GM12878 (cell line): ENCODE data around the gene TMPRSS3. TPM values are rescaled to one million over a fixed set of nuclear protein-coding genes. Genes with fewer than 3 reads are reported as not detected.
A peak's percentile ranks its signal among the peaks of the same experiment; 100 is the strongest.

ENCODE experiments used
- BACH1 ChIP-seq: fragments of 450-650 bp; IDR thresholded peaks from 2 replicates; pipeline ENCODE4 v1.6.1; 2017; ENCODE audit warnings: mild to moderate bottlenecking, borderline replicate concordance
- BCL11A ChIP-seq: IDR thresholded peaks from 2 replicates; pipeline ENCODE4 v1.6.1; 2011; ENCODE audit warnings: low read depth, low read length
- BHLHE40 ChIP-seq, 2 experiments: fragments of 450-650 bp in 1 of 2; IDR thresholded peaks; 2 replicates each; pipeline ENCODE4 v1.6.1; 2011 to 2017; ENCODE audit warnings: low read depth in 2 of 2, borderline replicate concordance in 1 of 2, improper control_type of control experiment in 1 of 2, low read length in 1 of 2, mild to moderate bottlenecking in 1 of 2
- DPF2 ChIP-seq: fragments of 450-650 bp; IDR thresholded peaks from 2 replicates; pipeline ENCODE4 v1.6.1; 2017; ENCODE audit warnings: mild to moderate bottlenecking
- EGR1 ChIP-seq, 2 experiments: IDR thresholded peaks; 1 replicate in 1 of 2; 2 replicates in 1 of 2; pipeline ENCODE4 v1.6.1; 2011 to 2012; ENCODE audit warnings: low read depth in 2 of 2, low read length in 2 of 2, borderline replicate concordance in 1 of 2, mild to moderate bottlenecking in 1 of 2, moderate library complexity in 1 of 2
- ETV6 ChIP-seq, 2 experiments: fragments of 450-650 bp in 1 of 2; IDR thresholded peaks in 1 of 2; conservative IDR thresholded peaks in 1 of 2; 2 replicates each; pipeline ENCODE4 v1.6.1; 2014; ENCODE audit warnings: antibody characterized with exemption in 1 of 2, borderline replicate concordance in 1 of 2, low read depth in 1 of 2, mild to moderate bottlenecking in 1 of 2, moderate library complexity in 1 of 2
- FOXM1 ChIP-seq: IDR thresholded peaks from 2 replicates; pipeline ENCODE4 v1.6.1; 2012; ENCODE audit warnings: low read depth, mild to moderate bottlenecking, inconsistent platforms, low read length, moderate library complexity
- HCFC1 ChIP-seq: fragments of 150-350 bp; IDR thresholded peaks from 2 replicates; pipeline ENCODE4 v1.6.1; 2014; ENCODE audit warnings: low read length
- HDAC2 ChIP-seq: fragments of 200-600 bp; sonication (generic); IDR thresholded peaks from 2 replicates; pipeline ENCODE4 v1.6.1; 2017
- IKZF1 ChIP-seq: fragments of 450-650 bp; conservative IDR thresholded peaks from 2 replicates; pipeline ENCODE4 v1.6.1; 2017; ENCODE audit warnings: antibody characterized with exemption, mild to moderate bottlenecking
- IRF4 ChIP-seq: IDR thresholded peaks from 2 replicates; pipeline ENCODE4 v1.6.1; 2011; ENCODE audit warnings: low read depth, low read length
- KLF5 ChIP-seq: fragments of 450-650 bp; IDR thresholded peaks from 2 replicates; pipeline ENCODE4 v1.6.1; 2014; ENCODE audit warnings: mild to moderate bottlenecking; ENCODE audit not compliant: partially characterized antibody
- MEF2A ChIP-seq: IDR thresholded peaks from 2 replicates; pipeline ENCODE4 v1.6.1; 2011; ENCODE audit warnings: low read depth, mild to moderate bottlenecking, low read length, moderate library complexity; ENCODE audit not compliant: insufficient read depth
- MXI1 ChIP-seq: fragments of 150-350 bp; IDR thresholded peaks from 2 replicates; pipeline ENCODE4 v1.6.1; 2011; ENCODE audit warnings: low read depth, mild to moderate bottlenecking, inconsistent platforms, low read length, improper control_type of control experiment
- POLR2A ChIP-seq: IDR thresholded peaks from 2 replicates; pipeline ENCODE4 v1.6.1; 2011; ENCODE audit warnings: low read depth, mild to moderate bottlenecking, low read length
- RAD21 ChIP-seq: IDR thresholded peaks from 2 replicates; pipeline ENCODE4 v1.6.1; 2011; ENCODE audit warnings: mild to moderate bottlenecking, low read depth, low read length, moderate library complexity; ENCODE audit not compliant: insufficient read depth
- RUNX3 ChIP-seq: IDR thresholded peaks from 2 replicates; pipeline ENCODE4 v1.6.1; 2012; ENCODE audit warnings: low read length, inconsistent platforms
- SMARCA5 ChIP-seq: fragments of 450-650 bp; IDR thresholded peaks from 2 replicates; pipeline ENCODE4 v1.6.1; 2017; ENCODE audit warnings: mild to moderate bottlenecking
- SREBF2 ChIP-seq: IDR thresholded peaks from 2 replicates; pipeline ENCODE4 v1.6.1; 2012; ENCODE audit warnings: mild to moderate bottlenecking, low read length
- TARDBP ChIP-seq: IDR thresholded peaks from 2 replicates; pipeline ENCODE4 v1.6.1; 2016; ENCODE audit warnings: borderline replicate concordance
- TCF3 ChIP-seq: IDR thresholded peaks from 2 replicates; pipeline ENCODE4 v1.6.1; 2012; ENCODE audit warnings: low read depth, mild to moderate bottlenecking, low read length, borderline replicate concordance; ENCODE audit not compliant: insufficient read depth
- ZBED1 ChIP-seq: IDR thresholded peaks from 2 replicates; pipeline ENCODE4 v1.6.1; 2016; ENCODE audit warnings: borderline replicate concordance
- polyA plus RNA-seq, 11 experiments: library from polyadenylated mRNA; depleted of rRNA in 4 of 11; unstranded in 6 of 11; stranded (reverse) in 5 of 11; fragments of >200 nt; fragmentation: Nextera tagmentation in 4 of 11; fragmentation: Illumina TruSeq in 1 of 11; extraction: Ambion mirVana in 4 of 11; extraction: Trizol in 1 of 11; gene quantifications; 1 replicate in 1 of 11; 2 replicates in 10 of 11; pipeline versions ENCODE4 v1.2.1 to v1.2.3, GENCODE V29; 2011 to 2016; ENCODE audit warnings: inconsistent platforms in 2 of 11, missing spikeins in 2 of 11, low read depth in 1 of 11
- total RNA-seq, 4 experiments: library from RNA; depleted of rRNA in 3 of 4; stranded (reverse); fragments of >200 nt in 3 of 4; fragmentation: Illumina TruSeq in 1 of 4; extraction: Trizol in 1 of 4; gene quantifications; 2 replicates each; pipeline versions ENCODE4 v1.2.1 to v1.2.3, GENCODE V29; 2013 to 2021
- TF ChIP-seq, protein P1 (sequence below): IDR thresholded peaks from 2 replicates; pipeline ENCODE4 v1.6.1; 2011; ENCODE audit warnings: mild to moderate bottlenecking, low read depth, low read length, moderate library complexity; ENCODE audit not compliant: insufficient replicate concordance
- TF ChIP-seq, protein P2 (sequence below): fragments of 450-650 bp; IDR thresholded peaks from 2 replicates; pipeline ENCODE4 v1.6.1; 2017; ENCODE audit warnings: antibody characterized with exemption, mild to moderate bottlenecking, moderate library complexity
- TF ChIP-seq, protein P3 (sequence below), 3 experiments: IDR thresholded peaks in 2 of 3; conservative IDR thresholded peaks in 1 of 3; 2 replicates each; pipeline ENCODE4 v1.5.1; 2011; ENCODE audit warnings: low read depth in 3 of 3, low read length in 3 of 3, mild to moderate bottlenecking in 3 of 3, control low read depth in 2 of 3, moderate library complexity in 2 of 3, inconsistent platforms in 1 of 3, mixed read lengths in 1 of 3; ENCODE audit not compliant: control insufficient read depth in 2 of 3, insufficient read depth in 1 of 3; ENCODE audit errors: extremely low read depth in 1 of 3

The TMPRSS3 gene
- total and polyA plus RNA-seq, 10 of the 15 experiments (the other 5 are each of a cell fraction or from before 2014, with no cell fraction given): 0.51 to 1.5 (median 0.82) TPM; not detected in 1

DNA sequence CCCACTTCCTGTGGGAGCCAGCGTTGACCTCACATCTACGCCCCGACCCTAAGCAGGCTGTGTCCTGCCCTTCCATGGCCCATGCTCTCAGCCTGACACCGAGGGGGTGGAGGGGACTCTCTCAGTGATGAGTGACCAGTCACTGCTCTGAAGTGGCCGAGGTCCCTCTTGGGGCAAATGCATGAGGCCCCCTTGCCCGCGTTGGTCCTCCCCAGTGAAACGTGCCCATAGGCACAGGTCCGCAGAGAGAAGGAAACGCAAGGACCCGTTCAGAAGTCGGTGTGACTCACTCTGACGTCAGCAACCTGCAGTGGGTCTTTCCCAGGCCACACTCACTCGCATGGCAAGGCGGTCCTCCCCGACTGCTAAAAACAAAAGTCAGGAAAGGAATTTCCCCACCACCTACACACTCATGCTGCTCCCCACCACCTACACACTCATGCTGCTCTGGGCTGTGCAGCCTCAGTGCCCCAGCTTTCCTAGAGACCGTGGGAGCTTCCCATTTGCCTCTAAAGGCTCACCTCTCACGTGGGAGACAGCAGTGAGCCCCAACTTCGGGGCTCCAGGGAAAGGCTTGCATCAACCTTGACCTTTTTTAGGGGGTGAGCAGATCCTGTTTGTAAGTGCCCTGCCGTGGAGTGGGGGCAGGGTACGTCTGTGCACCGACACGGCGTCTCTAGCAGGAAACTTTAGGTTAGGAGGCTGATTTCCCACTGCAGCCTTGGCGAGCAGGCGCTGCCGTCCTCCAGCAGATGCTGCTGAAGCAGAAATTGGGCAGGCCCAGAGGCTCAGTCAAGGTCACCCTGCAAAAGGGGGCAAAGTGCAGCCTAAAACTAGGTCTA is 19.3 kb upstream of the TMPRSS3 start (continued):
- peak; percentile 84 for TF ChIP-seq MEF2A
- no peak for TF ChIP-seq HCFC1
- TF ChIP-seq BACH1: peak; percentile 70
- TF ChIP-seq TCF3: peak; percentile 59; the same call in 1 of the 2 replicates
- no peak for TF ChIP-seq RUNX3
- 0 out of 2 replicates have a peak, but pooled peaks have one; percentile 59 for TF ChIP-seq TARDBP
- no peak for TF ChIP-seq FOXM1
- TF ChIP-seq RAD21: peak; percentile 18; the same call in 1 of the 2 replicates
- TF ChIP-seq IRF4: peak; percentile 73
- TF ChIP-seq EGR1 (IDR thresholded peaks at IDR 0.05; ENCODE audit: borderline replicate concordance in 1 of 2, low read depth in 2 of 2, low read length in 2 of 2): peak in 1 of 2 experiments; percentile 87; a peak in 2 of 3 replicates
- peak; percentile 56 for TF ChIP-seq KLF5
- TF ChIP-seq SREBF2: no peak
- TF ChIP-seq SMARCA5: peak; percentile 45; the same call in 1 of the 2 replicates
- peak; percentile 81 for TF ChIP-seq BCL11A
- TF ChIP-seq, protein P1, sequence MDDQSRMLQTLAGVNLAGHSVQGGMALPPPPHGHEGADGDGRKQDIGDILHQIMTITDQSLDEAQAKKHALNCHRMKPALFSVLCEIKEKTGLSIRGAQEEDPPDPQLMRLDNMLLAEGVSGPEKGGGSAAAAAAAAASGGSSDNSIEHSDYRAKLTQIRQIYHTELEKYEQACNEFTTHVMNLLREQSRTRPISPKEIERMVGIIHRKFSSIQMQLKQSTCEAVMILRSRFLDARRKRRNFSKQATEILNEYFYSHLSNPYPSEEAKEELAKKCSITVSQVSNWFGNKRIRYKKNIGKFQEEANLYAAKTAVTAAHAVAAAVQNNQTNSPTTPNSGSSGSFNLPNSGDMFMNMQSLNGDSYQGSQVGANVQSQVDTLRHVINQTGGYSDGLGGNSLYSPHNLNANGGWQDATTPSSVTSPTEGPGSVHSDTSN: no peak
- TF ChIP-seq, protein P2, sequence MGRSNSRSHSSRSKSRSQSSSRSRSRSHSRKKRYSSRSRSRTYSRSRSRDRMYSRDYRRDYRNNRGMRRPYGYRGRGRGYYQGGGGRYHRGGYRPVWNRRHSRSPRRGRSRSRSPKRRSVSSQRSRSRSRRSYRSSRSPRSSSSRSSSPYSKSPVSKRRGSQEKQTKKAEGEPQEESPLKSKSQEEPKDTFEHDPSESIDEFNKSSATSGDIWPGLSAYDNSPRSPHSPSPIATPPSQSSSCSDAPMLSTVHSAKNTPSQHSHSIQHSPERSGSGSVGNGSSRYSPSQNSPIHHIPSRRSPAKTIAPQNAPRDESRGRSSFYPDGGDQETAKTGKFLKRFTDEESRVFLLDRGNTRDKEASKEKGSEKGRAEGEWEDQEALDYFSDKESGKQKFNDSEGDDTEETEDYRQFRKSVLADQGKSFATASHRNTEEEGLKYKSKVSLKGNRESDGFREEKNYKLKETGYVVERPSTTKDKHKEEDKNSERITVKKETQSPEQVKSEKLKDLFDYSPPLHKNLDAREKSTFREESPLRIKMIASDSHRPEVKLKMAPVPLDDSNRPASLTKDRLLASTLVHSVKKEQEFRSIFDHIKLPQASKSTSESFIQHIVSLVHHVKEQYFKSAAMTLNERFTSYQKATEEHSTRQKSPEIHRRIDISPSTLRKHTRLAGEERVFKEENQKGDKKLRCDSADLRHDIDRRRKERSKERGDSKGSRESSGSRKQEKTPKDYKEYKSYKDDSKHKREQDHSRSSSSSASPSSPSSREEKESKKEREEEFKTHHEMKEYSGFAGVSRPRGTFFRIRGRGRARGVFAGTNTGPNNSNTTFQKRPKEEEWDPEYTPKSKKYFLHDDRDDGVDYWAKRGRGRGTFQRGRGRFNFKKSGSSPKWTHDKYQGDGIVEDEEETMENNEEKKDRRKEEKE: no peak
- TF ChIP-seq IKZF1: peak; percentile 99
- TF ChIP-seq HDAC2: no peak
- peak; percentile 68; the same call in 1 of the 2 replicates for TF ChIP-seq ZBED1
- TF ChIP-seq ETV6 (conservative IDR thresholded peaks at IDR 0.05 in 1 of 2, IDR thresholded peaks at IDR 0.05 in 1 of 2; ENCODE audit: borderline replicate concordance in 1 of 2, low read depth in 1 of 2): peak in 1 of 2 experiments; percentile 53; a peak in 2 of 4 replicates
- TF ChIP-seq BHLHE40 (IDR thresholded peaks at IDR 0.05; ENCODE audit: borderline replicate concordance in 1 of 2, low read depth in 2 of 2, low read length in 1 of 2): peak; percentile 96 to 97
- TF ChIP-seq, protein P3, sequence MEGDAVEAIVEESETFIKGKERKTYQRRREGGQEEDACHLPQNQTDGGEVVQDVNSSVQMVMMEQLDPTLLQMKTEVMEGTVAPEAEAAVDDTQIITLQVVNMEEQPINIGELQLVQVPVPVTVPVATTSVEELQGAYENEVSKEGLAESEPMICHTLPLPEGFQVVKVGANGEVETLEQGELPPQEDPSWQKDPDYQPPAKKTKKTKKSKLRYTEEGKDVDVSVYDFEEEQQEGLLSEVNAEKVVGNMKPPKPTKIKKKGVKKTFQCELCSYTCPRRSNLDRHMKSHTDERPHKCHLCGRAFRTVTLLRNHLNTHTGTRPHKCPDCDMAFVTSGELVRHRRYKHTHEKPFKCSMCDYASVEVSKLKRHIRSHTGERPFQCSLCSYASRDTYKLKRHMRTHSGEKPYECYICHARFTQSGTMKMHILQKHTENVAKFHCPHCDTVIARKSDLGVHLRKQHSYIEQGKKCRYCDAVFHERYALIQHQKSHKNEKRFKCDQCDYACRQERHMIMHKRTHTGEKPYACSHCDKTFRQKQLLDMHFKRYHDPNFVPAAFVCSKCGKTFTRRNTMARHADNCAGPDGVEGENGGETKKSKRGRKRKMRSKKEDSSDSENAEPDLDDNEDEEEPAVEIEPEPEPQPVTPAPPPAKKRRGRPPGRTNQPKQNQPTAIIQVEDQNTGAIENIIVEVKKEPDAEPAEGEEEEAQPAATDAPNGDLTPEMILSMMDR (IDR thresholded peaks at IDR 0.05 in 2 of 3, conservative IDR thresholded peaks at IDR 0.05 in 1 of 3; ENCODE audit: control insufficient read depth in 2 of 3, extremely low read depth in 1 of 3, insufficient read depth in 1 of 3, low read depth in 3 of 3, low read length in 3 of 3): no peak
- peak; percentile 79 for TF ChIP-seq MXI1
- TF ChIP-seq POLR2A: peak; percentile 63; the same call in 1 of the 2 replicates
- TF ChIP-seq DPF2: peak; percentile 94
